Gastrocnemius medialis (tissue), 4 donors: ENCODE measurements around the gene RNU6-7. TPM values are rescaled to one million over a fixed set of nuclear protein-coding genes. Genes with fewer than 3 reads are reported as not detected.

Experiments used
- ATAC-seq, 2 donors: fragments of 150-250 bp; one replicate each; pipeline ENCODE4 v1.9.1; 2016
- DNase-seq, 2 donors: peaks; one replicate each; pipeline ENCODE4 v3.0.0-alpha.2; 2019
- H3K27ac ChIP-seq, 4 donors: fragments of 200-600 bp; sonication (generic); 1 replicate in 1 of 4; 2 replicates in 3 of 4; pipeline ENCODE4 v1.5.1; 2016 to 2018; ENCODE audit warnings: mild to moderate bottlenecking in 2 of 4, moderate library complexity in 1 of 4
- H3K27me3 ChIP-seq, 3 donors: fragments of 200-600 bp; sonication (generic) in 2 of 3; 1 replicate in 1 of 3; 2 replicates in 2 of 3; pipeline versions ENCODE4 v1.5.1 to v1.6.0; 2016 to 2019; ENCODE audit warnings: mild to moderate bottlenecking in 1 of 3, moderate library complexity in 1 of 3
- H3K36me3 ChIP-seq, 2 donors: fragments of 200-600 bp; sonication (generic) in 1 of 2; one replicate each; pipeline ENCODE4 v1.5.1; 2017 to 2018
- H3K4me1 ChIP-seq, 2 donors: fragments of 200-600 bp; sonication (generic) in 1 of 2; one replicate each; pipeline ENCODE4 v1.5.1; 2016 to 2017; ENCODE audit warnings: mild to moderate bottlenecking in 2 of 2
- H3K4me3 ChIP-seq, 4 donors: fragments of 200-600 bp; sonication (generic) in 3 of 4; 1 replicate in 1 of 4; 2 replicates in 3 of 4; pipeline ENCODE4 v1.5.1; 2016 to 2019; ENCODE audit warnings: mild to moderate bottlenecking in 2 of 4
- H3K9me3 ChIP-seq, 3 donors: fragments of 200-600 bp; sonication (generic) in 2 of 3; 1 replicate in 1 of 3; 2 replicates in 2 of 3; pipeline ENCODE4 v1.5.1; 2016 to 2019
- CTCF ChIP-seq, 5 experiments: fragments of 450-650 bp in 3 of 5; fragments of 200-600 bp in 2 of 5; sonication (generic) in 2 of 5; IDR thresholded peaks in 4 of 5; conservative IDR thresholded peaks in 1 of 5; 1 replicate in 4 of 5; 2 replicates in 1 of 5; pipeline ENCODE4 v1.5.1; 2016 to 2019; ENCODE audit warnings: antibody characterized with exemption in 5 of 5, mild to moderate bottlenecking in 3 of 5, moderate library complexity in 3 of 5
- POLR2A ChIP-seq, 2 donors: fragments of 450-650 bp; IDR thresholded peaks; one replicate each; pipeline ENCODE4 v1.6.1; 2017; ENCODE audit warnings: antibody characterized with exemption in 2 of 2, mild to moderate bottlenecking in 2 of 2, moderate library complexity in 2 of 2
- in situ Hi-C, 4 donors: fragments of 200-750 bp; cut with MboI; loops; one replicate each; pipeline versions ENCODE4 v1.15.0 to v1.8.0; 2017; ENCODE audit warnings: low sequenced_read_pairs in 4 of 4
- intact Hi-C: fragments of 100-400 bp; cut with DNase I; formaldehyde crosslinking; loops from one replicate; pipeline ENCODE4 v1.15.1; 2023; ENCODE audit warnings: low total_unique reads
- total RNA-seq, 4 donors: library from RNA; depleted of rRNA; stranded (reverse); fragments of >200 nt; gene quantifications; one replicate each; pipeline versions ENCODE4 v1.1.0 to v1.2.3, GENCODE V29; 2016

Gene RNU6-7
- total RNA-seq, 4 donors from 2014 or later, result not detected

- Histone ChIP-seq H3K4me1 (peaks cover 7 to 15% of the 10 kb centered on the region in 2 donors), H3K9me3 (no peaks in the 10 kb centered on the region), H3K4me3 (no peak overlapping the region), H3K27me3 (no peaks in the 10 kb centered on the region), H3K27ac (no peak overlapping the region), H3K36me3 (no peaks in the 10 kb centered on the region)
- in situ Hi-C loops (loop anchor here (5.0 to 25.0 kb wide), 9 partner anchors 178 to 738 kb away; no protein-coding TSS in a partner anchor), intact Hi-C loops (loop anchor here (5.0 kb wide), 1 partner anchor 48 kb away; the partner anchor contains the start of genes RNU6-7 and RNU6-8)
- TF ChIP-seq POLR2A (IDR thresholded peaks at IDR 0.05) (no peak), CTCF (IDR thresholded peaks at IDR 0.05 in 4 of 5, conservative IDR thresholded peaks at IDR 0.05 in 1 of 5) (no peak)
- ATAC-seq (no peak), DNase-seq (no peak)
Measured at GRCh38 chr14:32250681-32251080, 48.8 kb downstream of the RNU6-7 start.

- Histone ChIP-seq H3K27ac (peak overlapping the region in 1 of 4 donors; percentile 40), H3K4me3 (no peak overlapping the region), H3K36me3 (no peaks in the 10 kb centered on the region), H3K4me1 (peaks cover 7 to 15% of the 10 kb centered on the region in 2 donors), H3K27me3 (no peaks in the 10 kb centered on the region), H3K9me3 (no peaks in the 10 kb centered on the region)
- TF ChIP-seq CTCF (IDR thresholded peaks at IDR 0.05 in 4 of 5, conservative IDR thresholded peaks at IDR 0.05 in 1 of 5), result no peak
- TF ChIP-seq POLR2A (IDR thresholded peaks at IDR 0.05), result no peak
- ATAC-seq (no peak), DNase-seq (no peak)
- intact Hi-C loops (loop anchor here (5.0 kb wide), 1 partner anchor 49 kb away; the partner anchor contains the start of genes RNU6-7 and RNU6-8), in situ Hi-C loops (loop anchor here (5.0 to 25.0 kb wide), 9 partner anchors 179 to 739 kb away; no protein-coding TSS in a partner anchor)
Measured at GRCh38 chr14:32251530-32251929, 49.7 kb downstream of the RNU6-7 start.

Other genes with a start within 250 kb of the RNU6-7 start
- gene ARHGAP5, start 124.7 kb upstream of the RNU6-7 start, total RNA-seq, result 10 to 100 TPM; 56.5 to 76.9 (median 66.9) TPM
- not detected for gene RNU6-8, start 1.2 kb downstream of the RNU6-7 start, total RNA-seq
- 10 to 100 TPM; 23.2 to 59.2 (median 32.1) TPM for gene AKAP6, start 127.3 kb downstream of the RNU6-7 start, total RNA-seq